A549 (cell line): Measurements from ENCODE around the gene NKX6-2. TPM values are rescaled to one million over a fixed set of nuclear protein-coding genes. Genes with fewer than 3 reads are reported as not detected.

Experiments used
- ATAC-seq, 2 experiments: fragments of 200-7000 bp in 1 of 2; fragments of >200 bp in 1 of 2; cut with Nextera tagmentation in 1 of 2; cut with Tn5 transposase in 1 of 2; 3 replicates each; pipeline versions ENCODE4 v1.8.0 to v1.9.1; 2018 to 2020; ENCODE audit warnings: mild to moderate bottlenecking in 1 of 2, moderate library complexity in 1 of 2
- CTCF ChIA-PET: fragments of 300-600 bp; sonication (Branson Sonifier 250); formaldehyde crosslinking; extraction: SDS; loops from one replicate; lab custom pipeline; 2021; ENCODE audit warnings: antibody characterized with exemption, inconsistent platforms; lab: Yijun Ruan, JAX
- POLR2A ChIA-PET: fragments of 350-600 bp; formaldehyde crosslinking; extraction: SDS; loops from one replicate; lab custom pipeline; 2021; ENCODE audit warnings: antibody characterized with exemption, inconsistent platforms; lab: Yijun Ruan, JAX
- DNase-seq, 2 experiments: peaks; one replicate each; pipeline versions ENCODE4 v3.0.0 to v3.0.0-alpha.2; 2011 to 2016; ENCODE audit warnings: low read depth in 1 of 2, low spot score in 1 of 2
- FAIRE-seq: peaks from 2 replicates; lab custom pipeline; 2011; peaks lifted over from hg19 to GRCh38; lab: Jason Lieb, UNC
- H3K27ac ChIP-seq, 2 experiments: fragments of >200 bp; sonication (Bioruptor Twin); formaldehyde crosslinking; 3 replicates each; pipeline ENCODE4 v1.5.1; 2016 to 2017
- H3K4me1 ChIP-seq: fragments of >200 bp; sonication (Bioruptor Twin); formaldehyde crosslinking; 3 replicates; pipeline ENCODE4 v1.6.1; 2016
- H3K4me2 ChIP-seq: fragments of >200 bp; sonication (Bioruptor Twin); formaldehyde crosslinking; 3 replicates; pipeline ENCODE4 v1.6.1; 2016
- H3K4me3 ChIP-seq: fragments of >200 bp; sonication (Bioruptor Twin); formaldehyde crosslinking; 3 replicates; pipeline ENCODE4 v1.5.1; 2016
- H3K9me3 ChIP-seq: fragments of >200 bp; sonication (Bioruptor Twin); formaldehyde crosslinking; 3 replicates; pipeline ENCODE4 v1.6.1; 2016
- CBX2 ChIP-seq: fragments of 200-600 bp; sonication (generic); IDR thresholded peaks from 2 replicates; pipeline ENCODE4 v1.6.1; 2016; ENCODE audit warnings: low read depth, mild to moderate bottlenecking, borderline replicate concordance
- CBX8 ChIP-seq: fragments of 200-600 bp; sonication (generic); IDR thresholded peaks from 2 replicates; pipeline ENCODE4 v1.6.1; 2016
- CEBPB ChIP-seq, 2 experiments: fragments of >200 bp in 1 of 2; sonication (Bioruptor Twin) in 1 of 2; formaldehyde crosslinking in 1 of 2; IDR thresholded peaks; 2 replicates each; pipeline ENCODE4 v1.6.1; 2012 to 2016
- CHD2 ChIP-seq: fragments of 150-350 bp; IDR thresholded peaks from 2 replicates; pipeline ENCODE4 v1.6.1; 2014; ENCODE audit warnings: low read length; ENCODE audit not compliant: partially characterized antibody
- CHD4 ChIP-seq: fragments of 200-600 bp; sonication (generic); IDR thresholded peaks from 2 replicates; pipeline ENCODE4 v1.6.1; 2016; ENCODE audit warnings: antibody characterized with exemption, mild to moderate bottlenecking, borderline replicate concordance
- E2F6 ChIP-seq: IDR thresholded peaks from 2 replicates; pipeline ENCODE4 v1.6.1; 2012; ENCODE audit warnings: low read depth, borderline replicate concordance
- EHF ChIP-seq: fragments of 250-450 bp; sonication (Bioruptor Pico); IDR thresholded peaks from 2 replicates; pipeline ENCODE4 v1.5.0; 2020; ENCODE audit warnings: mild to moderate bottlenecking
- EHMT2 ChIP-seq: fragments of 200-600 bp; sonication (generic); IDR thresholded peaks from 2 replicates; pipeline ENCODE4 v1.6.1; 2016; ENCODE audit warnings: antibody characterized with exemption, low read depth, mild to moderate bottlenecking, moderate library complexity
- EP300 ChIP-seq, 2 experiments: fragments of >200 bp; sonication (Bioruptor Twin); formaldehyde crosslinking; IDR thresholded peaks; 2 replicates in 1 of 2; 3 replicates in 1 of 2; pipeline ENCODE4 v1.6.1; 2016 to 2017
- ESRRA ChIP-seq: fragments of 150-350 bp; IDR thresholded peaks from 2 replicates; pipeline ENCODE4 v1.6.1; 2014; ENCODE audit warnings: mild to moderate bottlenecking, low read length, borderline replicate concordance
- HDAC2 ChIP-seq: fragments of 200-600 bp; sonication (generic); IDR thresholded peaks from 2 replicates; pipeline ENCODE4 v1.6.1; 2016
- HES2 ChIP-seq: fragments of >200 bp; sonication (Bioruptor Twin); formaldehyde crosslinking; IDR thresholded peaks from 2 replicates; pipeline ENCODE4 v1.6.1; 2016
- HOXA7 ChIP-seq: fragments of 250-450 bp; sonication (Bioruptor Pico); IDR thresholded peaks from 2 replicates; pipeline ENCODE4 v1.5.0; 2020; ENCODE audit warnings: mild to moderate bottlenecking, moderate library complexity
- HOXB13 ChIP-seq: fragments of 250-450 bp; sonication (Bioruptor Pico); IDR thresholded peaks from 2 replicates; pipeline ENCODE4 v1.5.0; 2020; ENCODE audit warnings: low read depth, mild to moderate bottlenecking, moderate library complexity
- KDM1A ChIP-seq: fragments of 200-600 bp; sonication (generic); IDR thresholded peaks from 2 replicates; pipeline ENCODE4 v1.6.1; 2016; ENCODE audit warnings: low read depth, mild to moderate bottlenecking
- MAFK ChIP-seq: fragments of 450-650 bp; IDR thresholded peaks from 2 replicates; pipeline ENCODE4 v1.6.1; 2014; ENCODE audit not compliant: partially characterized antibody
- MAZ ChIP-seq: fragments of 150-350 bp; IDR thresholded peaks from 2 replicates; pipeline ENCODE4 v1.6.1; 2014; ENCODE audit warnings: antibody characterized with exemption, low read depth, low read length, borderline replicate concordance
- MYC ChIP-seq: IDR thresholded peaks from 2 replicates; pipeline ENCODE4 v1.6.1; 2012; ENCODE audit warnings: mild to moderate bottlenecking, inconsistent platforms, low read length, improper control_type of control experiment, borderline replicate concordance
- NFE2L2 ChIP-seq: fragments of 150-350 bp; conservative IDR thresholded peaks from 2 replicates; pipeline ENCODE4 v1.6.1; 2014; ENCODE audit warnings: low read length
- NPAS2 ChIP-seq: fragments of 250-450 bp; sonication (Bioruptor Pico); IDR thresholded peaks from 2 replicates; pipeline ENCODE4 v1.8.0; 2022; ENCODE audit warnings: mild to moderate bottlenecking, moderate library complexity, borderline replicate concordance
- NR3C1 ChIP-seq: fragments of >200 bp; sonication (Bioruptor Twin); formaldehyde crosslinking; IDR thresholded peaks from 3 replicates; pipeline ENCODE4 v1.6.1; 2017
- RCOR1 ChIP-seq: fragments of 150-350 bp; IDR thresholded peaks from 2 replicates; pipeline ENCODE4 v1.6.1; 2014; ENCODE audit warnings: antibody characterized with exemption, low read length, low read depth
- RNF2 ChIP-seq: fragments of 200-600 bp; sonication (generic); IDR thresholded peaks from 2 replicates; pipeline ENCODE4 v1.6.1; 2016; ENCODE audit warnings: low read depth, mild to moderate bottlenecking, antibody characterized with exemption, moderate library complexity, borderline replicate concordance
- SREBF2 ChIP-seq: fragments of 450-650 bp; IDR thresholded peaks from 2 replicates; pipeline ENCODE4 v1.6.1; 2014; ENCODE audit warnings: mild to moderate bottlenecking, moderate library complexity
- TFCP2L1 ChIP-seq: fragments of 250-450 bp; sonication (Bioruptor Pico); IDR thresholded peaks from 2 replicates; pipeline ENCODE4 v1.5.0; 2021; ENCODE audit warnings: mild to moderate bottlenecking
- TP53 ChIP-seq: fragments of 250-450 bp; sonication (Bioruptor Pico); IDR thresholded peaks from 2 replicates; pipeline ENCODE4 v1.5.0; 2021; ENCODE audit warnings: mild to moderate bottlenecking, moderate library complexity
- USF2 ChIP-seq: fragments of 450-650 bp; IDR thresholded peaks from 2 replicates; pipeline ENCODE4 v1.6.1; 2014; ENCODE audit warnings: antibody characterized with exemption
- ZC3H11A ChIP-seq: fragments of 450-650 bp; IDR thresholded peaks from 2 replicates; pipeline ENCODE4 v1.6.1; 2014; ENCODE audit warnings: antibody characterized with exemption, mild to moderate bottlenecking
- ZSCAN20 ChIP-seq: fragments of 250-450 bp; sonication (Bioruptor Pico); IDR thresholded peaks from 2 replicates; pipeline ENCODE4 v1.8.0; 2022; ENCODE audit warnings: mild to moderate bottlenecking, moderate library complexity
- WGBS: methylation state at CpG from one replicate; pipeline ENCODE4 v1.1.6; 2017; ENCODE audit errors: missing lambda C conversion rate; 5-methylcytosine and 5-hydroxymethylcytosine counted together
- polyA plus RNA-seq, 4 experiments: library from polyadenylated mRNA; depleted of rRNA in 3 of 4; stranded (reverse); fragments of >200 nt; fragmentation: RNase III in 1 of 4; extraction: RNeasy Plus Mini Kit Qiagen cat#74134 plus additional on column Dnase treatment in 1 of 4; gene quantifications; 2 replicates in 3 of 4; 3 replicates in 1 of 4; pipeline ENCODE4 v1.2.3, GENCODE V29; 2011 to 2017

The NKX6-2 gene
- polyA plus RNA-seq, 2 of the 4 experiments (the other 2 are of a cell fraction): not detected

GRCh38 chr10:132817701-132818211, 31.8 kb upstream of the NKX6-2 start:
- H3K27ac ChIP-seq: no peak overlapping the region
- ChIA-PET POLR2A (no interaction called here), CTCF (interaction anchor here (1.4 kb wide), 1 partner anchor 163 kb away, joined by 3 read pairs; no protein-coding TSS in a partner anchor)
- FAIRE-seq: no peak
- no peak overlapping the region for H3K4me2 ChIP-seq
- no peak overlapping the region for H3K4me3 ChIP-seq
- TF ChIP-seq HOXA7 (CRISPR knock-in tag) (no peak), CBX8 (no peak), CHD2 (no peak), NFE2L2 (no peak), EHF (CRISPR knock-in tag) (no peak), E2F6 (no peak), CEBPB (IDR thresholded peaks at IDR 0.05) (no peak), MAFK (no peak), RNF2 (no peak), CHD4 (no peak), HDAC2 (no peak), HOXB13 (CRISPR knock-in tag) (no peak), ESRRA (no peak), TP53 (no peak), ZSCAN20 (CRISPR knock-in tag) (no peak), EHMT2 (no peak)
- no peaks in the 10 kb centered on the region for H3K4me1 ChIP-seq
- peaks cover 10% of the 10 kb centered on the region for H3K9me3 ChIP-seq
- no peak for ATAC-seq
- 63% methylated on average over 22 of the region's 29 CpGs for WGBS
- no peak for DNase-seq

GRCh38 chr10:132816718-132817117, 30.8 kb upstream of the NKX6-2 start:
- CTCF ChIA-PET: interaction anchor here (2.2 kb wide), 1 partner anchor 162 kb away, joined by 6 read pairs; no protein-coding TSS in a partner anchor
- 59% methylated on average over 12 of the region's 12 CpGs for WGBS
- ATAC-seq: no peak

More at GRCh38 chr10:132816718-132817117, 30.8 kb upstream of the NKX6-2 start:
- TF ChIP-seq USF2 (no peak), MAZ (no peak), SREBF2 (no peak), CBX2 (no peak), CEBPB (IDR thresholded peaks at IDR 0.05) (no peak), MYC (no peak), EP300 (IDR thresholded peaks at IDR 0.05) (no peak), ZC3H11A (no peak), KDM1A (no peak), EHMT2 (no peak), E2F6 (no peak), NPAS2 (CRISPR knock-in tag) (no peak), NR3C1 (no peak), RNF2 (no peak), TFCP2L1 (CRISPR knock-in tag) (no peak), HOXB13 (CRISPR knock-in tag) (no peak), RCOR1 (no peak), HES2 (no peak)
- TF ChIP-seq, all 56 proteins: peak for 0
- POLR2A ChIA-PET: no interaction called here
- Histone ChIP-seq H3K9me3 (peaks cover 10% of the 10 kb centered on the region), H3K4me1 (no peaks in the 10 kb centered on the region), H3K27ac (no peak overlapping the region), H3K4me3 (no peak overlapping the region), H3K4me2 (no peak overlapping the region)
- FAIRE-seq: no peak
- DNase-seq: no peak
